Measurements from ENCODE around the gene FBXO44.

Gene FBXO44

DNA sequence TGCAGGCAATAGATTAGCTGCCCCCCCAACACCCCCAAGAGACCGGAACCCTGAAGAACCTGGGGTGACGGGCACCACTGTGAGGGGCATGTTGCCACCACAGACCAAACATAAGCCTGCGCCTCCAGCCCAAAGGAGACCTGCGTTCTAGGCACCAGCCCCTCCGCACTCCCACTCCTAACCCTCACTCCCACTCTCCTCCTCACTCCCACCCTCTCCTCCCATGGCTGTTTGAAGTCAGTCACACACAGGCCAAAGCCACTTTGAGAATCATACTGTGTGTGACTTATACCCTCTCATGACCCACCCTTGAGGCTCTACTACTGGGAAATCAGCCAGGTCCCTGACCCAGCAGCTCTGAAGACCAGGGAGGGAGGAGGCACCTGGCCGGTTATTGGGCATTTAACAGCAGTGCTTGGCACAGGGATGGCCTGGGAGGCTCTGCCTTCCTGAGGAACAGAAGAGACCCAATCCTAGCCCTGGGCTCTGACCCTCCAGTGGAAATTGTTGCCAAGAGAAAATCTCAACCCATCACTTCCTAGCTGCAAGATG lies 44.0 kb upstream of the FBXO44 start:
- Histone ChIP-seq H3K9me3 (ENCODE audit: low read length) (no peaks in the 10 kb centered on the region), H3K79me2 (ENCODE audit: insufficient read depth, low read length) (no peaks in the 10 kb centered on the region), H3K9me2 (ENCODE audit: low read depth, low read length) (no peaks in the 10 kb centered on the region), H2AFZ (ENCODE audit: low read length) (no peak overlapping the region), H3K4me3 (ENCODE audit: low read depth, low read length, poor library complexity, severe bottlenecking) (no peak overlapping the region), H3K4me1 (ENCODE audit: insufficient read depth, low read length, severe bottlenecking) (no peaks in the 10 kb centered on the region), H3K4me2 (ENCODE audit: low read length) (no peak overlapping the region), H3K27me3 (ENCODE audit: insufficient read depth, low read length) (no peaks in the 10 kb centered on the region; the same call in 1 of the 2 replicates), H3K36me3 (ENCODE audit: insufficient read depth, low read length) (no peaks in the 10 kb centered on the region), H3F3A (ENCODE audit: insufficient read depth, low read length) (no peaks in the 10 kb centered on the region), H3K27ac (ENCODE audit: low read depth, low read length, poor library complexity, severe bottlenecking) (no peak overlapping the region), H3K9ac (ENCODE audit: low read length) (no peak overlapping the region), H4K20me1 (ENCODE audit: insufficient read depth, low read length) (no peaks in the 10 kb centered on the region)
- TF ChIP-seq EZH2 (IDR thresholded peaks at IDR 0.05; ENCODE audit: borderline replicate concordance, low read length) (no peak), CTCF (IDR thresholded peaks at IDR 0.05; ENCODE audit: low read length) (no peak)

GRCh38 chr1:11611638-11612327 lies 42.9 kb upstream of the FBXO44 start:
- no peaks in the 10 kb centered on the region for H4K20me1 ChIP-seq (ENCODE audit: insufficient read depth, low read length)

DNA sequence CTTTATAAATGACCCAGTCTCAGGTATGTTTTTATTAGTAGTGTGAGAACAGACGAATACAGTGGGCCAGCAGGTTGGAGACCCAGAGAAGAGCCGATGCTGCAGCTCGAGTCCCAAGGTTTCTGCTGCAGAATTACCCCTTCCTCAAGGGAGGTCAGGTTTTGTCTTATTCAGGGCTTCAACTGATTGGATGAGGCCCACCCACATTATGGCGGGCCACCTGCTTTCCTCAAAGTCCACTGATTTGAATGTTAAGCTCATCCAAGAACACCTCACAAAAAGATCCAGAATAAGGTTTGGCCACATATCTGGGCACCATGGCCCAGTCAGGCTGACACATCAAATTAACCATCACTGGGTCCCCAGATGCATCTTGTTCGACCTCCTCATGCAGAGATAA lies 41.3 kb upstream of the FBXO44 start:
- no peak for TF ChIP-seq EZH2 (IDR thresholded peaks at IDR 0.05; ENCODE audit: borderline replicate concordance, low read length)
- no peak for TF ChIP-seq CTCF (IDR thresholded peaks at IDR 0.05; ENCODE audit: low read length)
- Histone ChIP-seq H3K4me3 (ENCODE audit: low read depth, low read length, poor library complexity, severe bottlenecking) (no peak overlapping the region), H3K79me2 (ENCODE audit: insufficient read depth, low read length) (no peaks in the 10 kb centered on the region)

More at GRCh38 chr1:11611638-11612327, 42.9 kb upstream of the FBXO44 start:
- Histone ChIP-seq H3K4me2 (ENCODE audit: low read length) (no peak overlapping the region), H3K4me3 (ENCODE audit: low read depth, low read length, poor library complexity, severe bottlenecking) (no peak overlapping the region), H3K36me3 (ENCODE audit: insufficient read depth, low read length) (no peaks in the 10 kb centered on the region), H3K79me2 (ENCODE audit: insufficient read depth, low read length) (no peaks in the 10 kb centered on the region), H3K9me3 (ENCODE audit: low read length) (no peaks in the 10 kb centered on the region), H3K9ac (ENCODE audit: low read length) (no peak overlapping the region), H3F3A (ENCODE audit: insufficient read depth, low read length) (no peaks in the 10 kb centered on the region), H3K9me2 (ENCODE audit: low read depth, low read length) (no peaks in the 10 kb centered on the region), H3K27ac (ENCODE audit: low read depth, low read length, poor library complexity, severe bottlenecking) (no peak overlapping the region), H3K4me1 (ENCODE audit: insufficient read depth, low read length, severe bottlenecking) (no peaks in the 10 kb centered on the region), H3K27me3 (ENCODE audit: insufficient read depth, low read length) (peaks cover 4% of the 10 kb centered on the region), H2AFZ (ENCODE audit: low read length) (no peak overlapping the region)
- TF ChIP-seq CTCF (IDR thresholded peaks at IDR 0.05; ENCODE audit: low read length) (no peak), EZH2 (IDR thresholded peaks at IDR 0.05; ENCODE audit: borderline replicate concordance, low read length) (no peak)

More for the DNA sequence above, 41.3 kb upstream of the FBXO44 start:
- no peak overlapping the region for H2AFZ ChIP-seq (ENCODE audit: low read length)
- H4K20me1 ChIP-seq (ENCODE audit: insufficient read depth, low read length): no peaks in the 10 kb centered on the region
- H3K4me1 ChIP-seq (ENCODE audit: insufficient read depth, low read length, severe bottlenecking): no peaks in the 10 kb centered on the region
- peaks cover 4% of the 10 kb centered on the region for H3K27me3 ChIP-seq (ENCODE audit: insufficient read depth, low read length)
- H3K9me3 ChIP-seq (ENCODE audit: low read length): no peaks in the 10 kb centered on the region
- no peaks in the 10 kb centered on the region for H3K36me3 ChIP-seq (ENCODE audit: insufficient read depth, low read length)
- H3F3A ChIP-seq (ENCODE audit: insufficient read depth, low read length): no peaks in the 10 kb centered on the region
- H3K9ac ChIP-seq (ENCODE audit: low read length): no peak overlapping the region
- H3K9me2 ChIP-seq (ENCODE audit: low read depth, low read length): no peaks in the 10 kb centered on the region
- no peak overlapping the region for H3K4me2 ChIP-seq (ENCODE audit: low read length)
- no peak overlapping the region for H3K27ac ChIP-seq (ENCODE audit: low read depth, low read length, poor library complexity, severe bottlenecking)
